ENCODE data around the gene PARM1.
"Not testable (repeated sequence)": the region's sequence is repeated elsewhere in the genome, so short reads cannot be mapped to it uniquely, and the experiment has no call there.

The PARM1 gene

GRCh38 chr4:74983253-74983635 is 50.3 kb downstream of the PARM1 start:
- DNase-seq (ENCODE audit: low spot score): no peak

GRCh38 chr4:74990276-74990875 is 57.5 kb downstream of the PARM1 start:
- DNase-seq (ENCODE audit: low spot score): no peak

GRCh38 chr4:74994436-74994835 is 61.5 kb downstream of the PARM1 start:
- not testable (repeated sequence) for DNase-seq (ENCODE audit: low spot score)

- DNase-seq (ENCODE audit: low spot score): no peak
Measured at GRCh38 chr4:74996996-74997395, 64.1 kb downstream of the PARM1 start.

GRCh38 chr4:74997948-74998729 is 65.2 kb downstream of the PARM1 start:
- DNase-seq (ENCODE audit: low spot score): no peak

- DNase-seq (ENCODE audit: low spot score): no peak
Measured at GRCh38 chr4:74999714-75000309, 66.9 kb downstream of the PARM1 start.

GRCh38 chr4:75001871-75002270 is 69.0 kb downstream of the PARM1 start:
- DNase-seq (ENCODE audit: low spot score): no peak

GRCh38 chr4:75002381-75002780 is 69.5 kb downstream of the PARM1 start:
- DNase-seq (ENCODE audit: low spot score): no peak

- DNase-seq (ENCODE audit: low spot score): no peak
Measured at GRCh38 chr4:75003979-75004378, 71.1 kb downstream of the PARM1 start.

- DNase-seq (ENCODE audit: low spot score): no peak
Measured at GRCh38 chr4:75004755-75005668, 72.1 kb downstream of the PARM1 start.

- DNase-seq (ENCODE audit: low spot score): no peak
Measured at GRCh38 chr4:75005727-75006126, 72.8 kb downstream of the PARM1 start.

GRCh38 chr4:75007891-75008290 is 75.0 kb downstream of the PARM1 start:
- no peak for DNase-seq (ENCODE audit: low spot score)

- DNase-seq (ENCODE audit: low spot score): no peak
Measured at GRCh38 chr4:75009138-75009537, 76.2 kb downstream of the PARM1 start.

GRCh38 chr4:75011131-75011795 is 78.3 kb downstream of the PARM1 start:
- DNase-seq (ENCODE audit: low spot score): no peak

- DNase-seq (ENCODE audit: low spot score): no peak
Measured at GRCh38 chr4:75015627-75016026, 82.7 kb downstream of the PARM1 start.

- no peak for DNase-seq (ENCODE audit: low spot score)
Measured at GRCh38 chr4:75016472-75016871, 83.6 kb downstream of the PARM1 start.

GRCh38 chr4:75018811-75019479 is 86.0 kb downstream of the PARM1 start:
- no peak for DNase-seq (ENCODE audit: low spot score)

GRCh38 chr4:75025431-75025830 is 92.5 kb downstream of the PARM1 start:
- DNase-seq (ENCODE audit: low spot score): no peak

- no peak for DNase-seq (ENCODE audit: low spot score)
Measured at GRCh38 chr4:75028196-75028854, 95.4 kb downstream of the PARM1 start.

- DNase-seq (ENCODE audit: low spot score): no peak
Measured at GRCh38 chr4:75030028-75030427, 97.1 kb downstream of the PARM1 start.
